Measurements from ENCODE around the gene KCNK7.

The KCNK7 gene

GRCh38 chr11:65611028-65611757 is 15.6 kb upstream of the KCNK7 start:
- DNase-seq (ENCODE audit: low read depth in 2 of 2), result no peak

- DNase-seq (ENCODE audit: low read depth in 2 of 2), result no peak
These were observed 14.8 kb upstream of the KCNK7 start for GRCh38 chr11:65610404-65610803.

- DNase-seq (ENCODE audit: low read depth in 2 of 2), result no peak
These were observed 14.1 kb upstream of the KCNK7 start for GRCh38 chr11:65609665-65610064.

GRCh38 chr11:65609229-65609628 is 13.6 kb upstream of the KCNK7 start:
- DNase-seq (ENCODE audit: low read depth in 2 of 2), result no peak

GRCh38 chr11:65607614-65608426 is 12.2 kb upstream of the KCNK7 start:
- no peak for DNase-seq (ENCODE audit: low read depth in 2 of 2)

- no peak for DNase-seq (ENCODE audit: low read depth in 2 of 2)
These were observed 11.4 kb upstream of the KCNK7 start for GRCh38 chr11:65606876-65607613.

- DNase-seq (ENCODE audit: low read depth in 2 of 2), result no peak
These were observed 8.7 kb upstream of the KCNK7 start for GRCh38 chr11:65604258-65604657.

- DNase-seq (ENCODE audit: low read depth in 2 of 2), result no peak
These were observed 4.3 kb upstream of the KCNK7 start for GRCh38 chr11:65599955-65600246.

- no peak for DNase-seq (ENCODE audit: low read depth in 2 of 2)
These were observed 3.8 kb upstream of the KCNK7 start for GRCh38 chr11:65599216-65599954.

GRCh38 chr11:65598258-65598699 is 2.7 kb upstream of the KCNK7 start:
- DNase-seq (ENCODE audit: low read depth in 2 of 2), result no peak

- no peak for DNase-seq (ENCODE audit: low read depth in 2 of 2)
These were observed 920 bp upstream of the KCNK7 start for GRCh38 chr11:65596520-65596919.

- no peak for DNase-seq (ENCODE audit: low read depth in 2 of 2)
These were observed 469 bp downstream of the KCNK7 start for GRCh38 chr11:65595131-65595530.

- DNase-seq (ENCODE audit: low read depth in 2 of 2), result no peak
These were observed 1.8 kb downstream of the KCNK7 start for GRCh38 chr11:65593518-65594414.

GRCh38 chr11:65592858-65593517 is 2.6 kb downstream of the KCNK7 start:
- DNase-seq (ENCODE audit: low read depth in 2 of 2), result no peak

- DNase-seq (ENCODE audit: low read depth in 2 of 2), result no peak
These were observed 3.4 kb downstream of the KCNK7 start for GRCh38 chr11:65591939-65592857.

- no peak for DNase-seq (ENCODE audit: low read depth in 2 of 2)
These were observed 5.3 kb downstream of the KCNK7 start for GRCh38 chr11:65590240-65590738.

- peak; percentile 63 to 71 for DNase-seq (ENCODE audit: low read depth in 2 of 2)
These were observed 6.0 kb downstream of the KCNK7 start for GRCh38 chr11:65589444-65590239.
